Smooth muscle cell (in vitro differentiated cells): Measurements from ENCODE around the gene APBA2. TPM values are rescaled to one million over a fixed set of nuclear protein-coding genes. Genes with fewer than 3 reads are reported as not detected.

ENCODE experiments used
- DNase-seq: peaks from one replicate; lab custom pipeline; 2025; ENCODE audit not compliant: unreplicated experiment; lab: John Stamatoyannopoulos, UW
- H2AFZ ChIP-seq: fragments of 200-600 bp; sonication (generic); 2 replicates; pipeline ENCODE4 v1.6.0; 2016; ENCODE audit warnings: antibody characterized with exemption, low read depth, mild to moderate bottlenecking
- H3F3A ChIP-seq: fragments of 200-600 bp; sonication (generic); 2 replicates; pipeline ENCODE4 v1.6.0; 2017; ENCODE audit warnings: antibody characterized with exemption, low read depth
- H3K27ac ChIP-seq: fragments of 200-600 bp; sonication (generic); 2 replicates; pipeline ENCODE4 v1.5.1; 2016; ENCODE audit warnings: low read depth, mild to moderate bottlenecking
- H3K27me3 ChIP-seq: fragments of 200-600 bp; sonication (generic); 2 replicates; pipeline ENCODE4 v1.6.1; 2016; ENCODE audit warnings: low read depth, mild to moderate bottlenecking
- H3K36me3 ChIP-seq: fragments of 200-600 bp; sonication (generic); 2 replicates; pipeline ENCODE4 v1.5.1; 2016; ENCODE audit warnings: low read depth
- H3K4me1 ChIP-seq: fragments of 200-600 bp; sonication (generic); 2 replicates; pipeline ENCODE4 v1.5.1; 2016; ENCODE audit warnings: low read depth
- H3K4me2 ChIP-seq: fragments of 200-600 bp; sonication (generic); 2 replicates; pipeline ENCODE4 v1.6.0; 2016; ENCODE audit warnings: mild to moderate bottlenecking
- H3K4me3 ChIP-seq: fragments of 200-600 bp; sonication (generic); 2 replicates; pipeline ENCODE4 v1.5.1; 2016; ENCODE audit warnings: mild to moderate bottlenecking
- H3K79me2 ChIP-seq: fragments of 200-600 bp; sonication (generic); 2 replicates; pipeline ENCODE4 v1.6.0; 2016; ENCODE audit warnings: low read depth, mild to moderate bottlenecking
- H3K9ac ChIP-seq: fragments of 200-600 bp; sonication (generic); 2 replicates; pipeline ENCODE4 v1.6.0; 2016; ENCODE audit warnings: low read depth
- H3K9me3 ChIP-seq: fragments of 200-600 bp; sonication (generic); replicated peaks from 2 replicates; pipeline ENCODE4 v1.5.1; 2016; ENCODE audit warnings: low read depth
- H4K20me1 ChIP-seq: fragments of 200-600 bp; sonication (generic); 2 replicates; pipeline ENCODE4 v1.6.0; 2016; ENCODE audit warnings: low read depth
- WGBS: methylation state at CpG from one replicate; pipeline ENCODE4 v1.1.7; 2016; ENCODE audit warnings: low lambda C conversion rate; 5-methylcytosine and 5-hydroxymethylcytosine counted together
- polyA plus RNA-seq: library from polyadenylated mRNA; unstranded; fragments of >200 nt; fragmentation: Nextera tagmentation; extraction: Ambion mirVana; gene quantifications from 2 replicates; pipeline ENCODE4 v1.2.1, GENCODE V29; 2016
- total RNA-seq: library from RNA; depleted of rRNA; stranded (reverse); fragments of >200 nt; gene quantifications from 2 replicates; pipeline ENCODE4 v1.2.3, GENCODE V29; 2014
- TF ChIP-seq, protein P1 (sequence below): fragments of 200-600 bp; sonication (generic); IDR thresholded peaks from 2 replicates; pipeline ENCODE4 v1.5.1; 2017; ENCODE audit warnings: borderline replicate concordance, mild to moderate bottlenecking, antibody characterized with exemption; ENCODE audit not compliant: insufficient read depth, poor library complexity, severe bottlenecking

The APBA2 gene
- total and polyA plus RNA-seq, 2 experiments from 2014 or later, result 10.2 to 14.9 TPM

DNA sequence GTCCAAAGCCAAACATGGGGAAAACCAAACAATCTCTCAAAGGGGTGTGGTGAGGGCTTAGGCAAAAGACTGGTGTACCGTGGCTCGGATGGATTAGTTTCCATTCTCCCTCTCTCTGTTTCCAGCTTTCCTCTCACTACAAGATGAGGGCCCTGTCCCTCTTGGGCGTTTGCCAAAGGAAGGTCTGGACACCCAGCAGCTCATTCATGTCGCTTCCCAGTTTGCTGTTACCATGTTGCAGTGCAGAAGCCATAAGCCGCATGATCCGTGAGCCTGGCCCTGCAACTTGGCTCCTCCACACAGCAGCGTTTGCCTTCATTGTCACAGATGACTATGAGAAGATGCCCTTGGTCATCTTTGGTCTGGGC lies 92.2 kb downstream of the APBA2 start:
- no peaks in the 10 kb centered on the region for H3F3A ChIP-seq
- peaks cover 17% of the 10 kb centered on the region for H3K4me1 ChIP-seq
- peaks cover 10% of the 10 kb centered on the region for H4K20me1 ChIP-seq
- DNase-seq, result no peak
- no peaks in the 10 kb centered on the region for H3K9me3 ChIP-seq
- H3K4me2 ChIP-seq, result no peak overlapping the region
- H2AFZ ChIP-seq, result no peak overlapping the region
- H3K79me2 ChIP-seq, result no peaks in the 10 kb centered on the region
- no peaks in the 10 kb centered on the region for H3K36me3 ChIP-seq
- H3K9ac ChIP-seq, result no peak overlapping the region
- H3K27ac ChIP-seq, result no peak overlapping the region
- H3K4me3 ChIP-seq, result no peak overlapping the region
- WGBS, result 93% methylated on average over 7 of the region's 7 CpGs
- H3K27me3 ChIP-seq, result no peaks in the 10 kb centered on the region
- TF ChIP-seq, protein P1, sequence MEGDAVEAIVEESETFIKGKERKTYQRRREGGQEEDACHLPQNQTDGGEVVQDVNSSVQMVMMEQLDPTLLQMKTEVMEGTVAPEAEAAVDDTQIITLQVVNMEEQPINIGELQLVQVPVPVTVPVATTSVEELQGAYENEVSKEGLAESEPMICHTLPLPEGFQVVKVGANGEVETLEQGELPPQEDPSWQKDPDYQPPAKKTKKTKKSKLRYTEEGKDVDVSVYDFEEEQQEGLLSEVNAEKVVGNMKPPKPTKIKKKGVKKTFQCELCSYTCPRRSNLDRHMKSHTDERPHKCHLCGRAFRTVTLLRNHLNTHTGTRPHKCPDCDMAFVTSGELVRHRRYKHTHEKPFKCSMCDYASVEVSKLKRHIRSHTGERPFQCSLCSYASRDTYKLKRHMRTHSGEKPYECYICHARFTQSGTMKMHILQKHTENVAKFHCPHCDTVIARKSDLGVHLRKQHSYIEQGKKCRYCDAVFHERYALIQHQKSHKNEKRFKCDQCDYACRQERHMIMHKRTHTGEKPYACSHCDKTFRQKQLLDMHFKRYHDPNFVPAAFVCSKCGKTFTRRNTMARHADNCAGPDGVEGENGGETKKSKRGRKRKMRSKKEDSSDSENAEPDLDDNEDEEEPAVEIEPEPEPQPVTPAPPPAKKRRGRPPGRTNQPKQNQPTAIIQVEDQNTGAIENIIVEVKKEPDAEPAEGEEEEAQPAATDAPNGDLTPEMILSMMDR, result no peak

DNA sequence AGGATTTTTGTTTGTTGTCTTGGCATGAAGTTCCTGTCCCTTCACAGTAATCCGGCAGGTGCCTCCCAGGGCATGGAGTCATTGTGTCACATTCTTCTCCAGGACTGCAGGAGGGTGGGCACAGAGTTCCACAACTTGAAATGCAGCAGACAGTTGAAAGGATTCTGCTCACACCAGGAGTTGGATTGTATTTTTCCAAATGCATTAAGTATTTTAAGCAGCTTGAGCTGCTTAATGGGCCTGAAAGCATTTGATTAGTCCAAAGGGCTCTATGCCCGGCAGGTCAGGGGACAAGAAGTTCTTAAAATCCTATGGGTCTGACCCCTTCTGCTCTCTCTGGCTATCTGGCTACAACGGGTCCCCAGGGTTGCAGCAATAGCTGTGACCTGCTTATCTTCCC lies 92.9 kb downstream of the APBA2 start:
- no peaks in the 10 kb centered on the region for H3K36me3 ChIP-seq
- no peak overlapping the region for H3K4me3 ChIP-seq
- H4K20me1 ChIP-seq, result peaks cover 10% of the 10 kb centered on the region

DNA sequence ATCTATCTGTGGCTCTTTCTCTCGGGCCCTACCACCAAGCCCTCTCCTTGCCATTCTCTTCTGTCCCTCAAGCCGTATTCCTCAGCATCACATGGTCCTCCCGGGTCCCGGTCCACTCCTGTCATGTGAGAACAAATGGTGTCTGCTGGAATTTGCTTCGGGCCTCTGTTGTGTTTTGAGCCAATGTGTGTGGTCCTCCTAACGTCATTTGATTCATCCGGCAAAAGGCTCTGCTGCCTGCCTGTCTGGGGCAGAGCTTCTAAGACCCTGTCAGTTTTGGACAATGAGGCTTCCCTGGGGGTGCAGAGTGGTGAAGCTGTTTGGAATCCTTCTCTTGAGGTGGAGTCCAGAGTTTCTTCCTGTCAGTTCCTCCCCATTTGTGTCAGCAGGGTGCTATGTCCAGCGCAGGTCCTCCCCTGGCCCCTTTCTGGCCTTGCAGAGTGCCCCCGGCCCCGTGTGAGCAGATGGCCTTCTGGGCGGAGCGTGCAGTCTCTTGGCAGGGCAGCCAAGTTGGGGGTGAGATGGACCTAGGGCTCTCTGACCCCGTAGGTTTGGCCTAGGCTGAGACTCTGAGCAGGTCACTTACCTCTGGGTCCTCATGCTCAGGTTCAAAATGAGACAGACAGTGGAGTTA lies 93.6 kb downstream of the APBA2 start:
- WGBS, result 90% methylated on average over 13 of the region's 13 CpGs
- DNase-seq, result no peak
- TF ChIP-seq, protein P1, result no peak
- Histone ChIP-seq H3K36me3 (no peaks in the 10 kb centered on the region), H3K4me1 (peaks cover 17% of the 10 kb centered on the region), H3K9ac (no peak overlapping the region), H3K9me3 (no peaks in the 10 kb centered on the region), H3K4me3 (no peak overlapping the region), H3K27ac (no peak overlapping the region), H4K20me1 (peaks cover 10% of the 10 kb centered on the region), H3K4me2 (no peak overlapping the region), H3K27me3 (no peaks in the 10 kb centered on the region), H3F3A (no peaks in the 10 kb centered on the region), H3K79me2 (no peaks in the 10 kb centered on the region), H2AFZ (no peak overlapping the region)

More for the DNA sequence above, 92.9 kb downstream of the APBA2 start:
- Histone ChIP-seq H3F3A (no peaks in the 10 kb centered on the region), H3K9ac (no peak overlapping the region), H2AFZ (no peak overlapping the region), H3K4me1 (peaks cover 17% of the 10 kb centered on the region), H3K79me2 (no peaks in the 10 kb centered on the region), H3K4me2 (no peak overlapping the region), H3K27me3 (no peaks in the 10 kb centered on the region), H3K27ac (no peak overlapping the region), H3K9me3 (no peaks in the 10 kb centered on the region)
- DNase-seq, result no peak
- TF ChIP-seq, protein P1, result no peak
- WGBS, result 97% methylated on average over 3 of the region's 3 CpGs
